Activated CD4-positive, alpha-beta memory T cell treated with anti-CD3 and anti-CD28 coated beads for 36 hours (primary cell): Measurements from ENCODE around the gene TRAF1. TPM values are rescaled to one million over a fixed set of nuclear protein-coding genes. Genes with fewer than 3 reads are reported as not detected.
A peak's percentile ranks its signal among the peaks of the same experiment; 100 is the strongest.

Experiments used
- CTCF ChIA-PET: fragments of 350-600 bp; sonication (Branson Sonifier 250); formaldehyde crosslinking; loops from one replicate; lab custom pipeline; 2021; ENCODE audit warnings: antibody characterized with exemption, inconsistent platforms; lab: Charles Lee
- POLR2A ChIA-PET: fragments of 350-600 bp; sonication (Branson Sonifier 250); formaldehyde crosslinking; loops from one replicate; lab custom pipeline; 2021; ENCODE audit warnings: antibody characterized with exemption; lab: Charles Lee
- DNase-seq: peaks from one replicate; pipeline ENCODE4 v3.0.0-alpha.2; 2020
- H3K27ac Mint-ChIP-seq: one replicate; pipeline ENCODE4 v1.8.0; 2021; ENCODE audit warnings: mixed read lengths
- H3K27me3 Mint-ChIP-seq: one replicate; pipeline ENCODE4 v1.8.0; 2021; ENCODE audit warnings: mixed read lengths
- H3K36me3 Mint-ChIP-seq: one replicate; pipeline ENCODE4 v1.8.0; 2021; ENCODE audit warnings: mixed read lengths
- H3K4me1 Mint-ChIP-seq: one replicate; pipeline ENCODE4 v1.8.0; 2021; ENCODE audit warnings: low read depth, mixed read lengths
- H3K4me3 Mint-ChIP-seq: one replicate; pipeline ENCODE4 v1.8.0; 2021; ENCODE audit warnings: mild to moderate bottlenecking, mixed read lengths
- H3K9me3 Mint-ChIP-seq: one replicate; pipeline ENCODE4 v1.8.0; 2021; ENCODE audit warnings: mixed read lengths
- intact Hi-C: fragments of 100-400 bp; cut with micrococcal nuclease; formaldehyde crosslinking; loops from one replicate; pipeline ENCODE4 v1.15.1; 2023
- total RNA-seq, 2 experiments: library from RNA; stranded (reverse); gene quantifications; one replicate each; pipeline ENCODE4 v1.2.3, GENCODE V29; 2021

TRAF1 gene
- total RNA-seq, 2 experiments from 2014 or later = 124 TPM

DNA sequence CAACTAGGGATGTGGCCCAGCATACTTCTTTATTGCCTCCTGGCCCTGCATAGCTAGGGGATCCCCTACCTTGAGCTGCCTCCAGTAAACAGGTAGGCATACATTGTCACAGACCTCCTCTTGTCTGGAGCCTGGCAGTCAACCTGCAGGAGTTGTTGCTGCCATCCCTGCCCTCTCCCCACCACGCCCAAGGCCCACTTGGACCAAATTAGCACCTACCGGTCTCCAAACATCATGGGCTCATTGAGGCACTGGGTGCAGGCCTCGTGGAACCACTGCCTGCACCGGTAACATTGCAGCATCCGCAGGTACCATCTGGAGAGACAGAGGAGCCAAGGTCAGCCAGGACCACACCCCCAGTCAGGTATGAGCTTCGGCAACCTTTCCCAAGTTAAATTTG, 59.9 kb downstream of the TRAF1 start:
- no peak for DNase-seq
- Mint-ChIP-seq H3K9me3 (no peaks in the 10 kb centered on the region), H3K27me3 (no peaks in the 10 kb centered on the region), H3K27ac (no peak overlapping the region), H3K36me3 (peaks cover 65% of the 10 kb centered on the region), H3K4me3 (no peak overlapping the region), H3K4me1 (peaks cover 27% of the 10 kb centered on the region)
- intact Hi-C loops = no loop called here
- ChIA-PET CTCF (interaction anchor here (1.0 to 1.1 kb wide), 2 partner anchors 31 to 57 kb away, joined by 3 read pairs; no protein-coding TSS in a partner anchor), POLR2A (interaction anchor here (0.9 to 1.4 kb wide), 3 partner anchors 10 to 35 kb away, joined by 3 read pairs; no protein-coding TSS in a partner anchor)

DNA sequence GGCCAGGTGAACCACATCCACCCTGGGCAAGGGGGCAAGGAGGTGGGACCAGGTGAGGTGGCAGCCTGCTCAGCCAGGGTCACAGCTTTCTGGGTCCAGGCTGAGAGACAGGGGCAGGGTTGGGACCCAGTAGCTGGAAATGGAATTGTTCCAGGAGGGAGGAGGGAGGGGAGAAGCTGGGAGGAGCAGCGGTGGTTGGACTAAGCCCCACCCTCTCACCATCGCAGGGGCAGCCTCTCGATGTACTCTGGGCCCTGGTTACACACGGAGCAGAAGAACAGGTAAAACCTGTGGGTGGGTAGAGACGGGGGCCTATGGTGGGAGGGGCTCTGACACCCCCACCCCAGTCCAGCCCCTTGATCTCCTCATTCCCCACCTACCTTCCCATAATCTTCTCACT, 60.8 kb downstream of the TRAF1 start:
- Mint-ChIP-seq H3K27me3 (no peaks in the 10 kb centered on the region), H3K27ac (no peak overlapping the region), H3K4me1 (peaks cover 20% of the 10 kb centered on the region), H3K9me3 (no peaks in the 10 kb centered on the region), H3K4me3 (no peak overlapping the region), H3K36me3 (peaks cover 66% of the 10 kb centered on the region)
- no peak for DNase-seq
- intact Hi-C loops = no loop called here
- POLR2A ChIA-PET = interaction anchor here (0.7 to 1.5 kb wide), 2 partner anchors 12 to 17 kb away, joined by 3 to 4 read pairs; no protein-coding TSS in a partner anchor
- CTCF ChIA-PET = interaction anchor here (0.5 kb wide), 1 partner anchor 20 kb away, joined by 3 read pairs; no protein-coding TSS in a partner anchor

DNA sequence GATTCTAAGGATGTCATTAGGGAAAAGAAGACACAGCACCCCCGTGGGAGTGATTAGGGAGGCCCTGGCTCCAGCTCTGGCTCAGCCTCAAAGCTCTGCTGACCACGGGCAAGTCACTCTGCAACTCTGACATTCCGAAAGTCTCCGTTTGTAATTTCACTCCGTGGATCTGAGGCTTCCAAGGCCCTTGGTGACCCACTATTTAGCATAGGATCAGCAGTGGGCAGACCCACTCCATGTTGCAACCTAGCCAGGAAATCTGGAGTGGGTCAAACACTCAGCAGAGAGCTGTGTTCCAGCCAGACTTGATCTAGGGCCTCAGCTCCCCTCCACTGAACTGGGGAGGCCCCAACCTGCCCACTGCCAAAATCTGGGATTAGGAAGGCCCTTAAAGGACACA, 61.4 kb downstream of the TRAF1 start:
- Mint-ChIP-seq H3K4me3 (no peak overlapping the region), H3K9me3 (no peaks in the 10 kb centered on the region), H3K27ac (no peak overlapping the region), H3K27me3 (no peaks in the 10 kb centered on the region), H3K4me1 (peaks cover 18% of the 10 kb centered on the region), H3K36me3 (peaks cover 70% of the 10 kb centered on the region)
- no peak for DNase-seq
- CTCF ChIA-PET = no interaction called here
- POLR2A ChIA-PET = interaction anchor here (0.6 to 1.5 kb wide), 2 partner anchors 12 to 15 kb away, joined by 3 read pairs; no protein-coding TSS in a partner anchor
- intact Hi-C loops = no loop called here

DNA sequence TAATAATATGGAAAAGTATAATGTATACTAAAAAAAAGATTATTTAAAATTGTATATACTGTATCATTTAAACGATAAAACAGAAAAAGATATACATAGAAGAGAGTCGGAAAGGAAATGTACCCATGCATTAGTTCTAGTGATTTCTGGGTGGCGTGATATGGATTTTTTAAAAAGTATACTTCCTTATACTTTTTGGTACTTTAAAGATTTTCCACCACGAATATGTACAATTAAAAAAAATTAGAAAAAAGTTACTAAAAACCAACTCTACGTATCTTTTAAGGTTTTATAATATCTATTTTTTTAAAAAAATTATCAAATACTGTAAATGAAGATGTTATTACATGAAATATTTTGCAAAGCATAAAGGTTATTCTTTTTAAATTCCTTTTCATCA, 61.9 kb downstream of the TRAF1 start:
- H3K9me3 Mint-ChIP-seq = no peaks in the 10 kb centered on the region
- H3K27me3 Mint-ChIP-seq = no peaks in the 10 kb centered on the region
- CTCF ChIA-PET = no interaction called here
- peaks cover 70% of the 10 kb centered on the region for H3K36me3 Mint-ChIP-seq
- POLR2A ChIA-PET = interaction anchor here (0.6 to 1.5 kb wide), 2 partner anchors 11 to 14 kb away, joined by 3 read pairs; no protein-coding TSS in a partner anchor
- H3K4me3 Mint-ChIP-seq = no peak overlapping the region
- H3K27ac Mint-ChIP-seq = no peak overlapping the region
- peaks cover 13% of the 10 kb centered on the region for H3K4me1 Mint-ChIP-seq
- no peak for DNase-seq
- intact Hi-C loops = no loop called here

DNA sequence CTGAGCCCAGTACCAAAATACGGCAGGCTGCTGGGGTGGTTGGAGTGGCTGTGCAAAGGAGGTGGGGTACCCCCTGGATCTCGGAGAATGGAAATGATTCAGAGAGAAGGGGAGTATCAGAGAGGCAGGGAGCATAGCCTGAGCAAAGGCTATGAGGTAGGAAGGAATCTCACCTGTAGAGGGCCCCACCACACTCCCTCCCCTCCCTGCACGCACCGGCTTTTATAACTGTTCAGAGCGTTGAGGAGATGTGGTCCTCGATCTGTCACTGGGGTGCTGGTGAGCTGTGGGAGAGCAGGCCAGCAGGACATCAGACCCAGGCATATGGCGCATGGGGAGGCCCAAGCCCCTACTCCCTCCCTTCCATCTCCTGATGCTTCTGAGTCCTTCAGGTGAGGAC, 62.8 kb downstream of the TRAF1 start:
- no peak for DNase-seq
- intact Hi-C loops = no loop called here
- peaks cover 68% of the 10 kb centered on the region for H3K36me3 Mint-ChIP-seq
- no peaks in the 10 kb centered on the region for H3K9me3 Mint-ChIP-seq
- H3K27ac Mint-ChIP-seq = no peak overlapping the region
- CTCF ChIA-PET = no interaction called here
- H3K27me3 Mint-ChIP-seq = no peaks in the 10 kb centered on the region
- no peak overlapping the region for H3K4me3 Mint-ChIP-seq
- peaks cover 6% of the 10 kb centered on the region for H3K4me1 Mint-ChIP-seq
- POLR2A ChIA-PET = interaction anchor here (1.0 kb wide), 1 partner anchor 12 kb away, joined by 3 read pairs; no protein-coding TSS in a partner anchor

DNA sequence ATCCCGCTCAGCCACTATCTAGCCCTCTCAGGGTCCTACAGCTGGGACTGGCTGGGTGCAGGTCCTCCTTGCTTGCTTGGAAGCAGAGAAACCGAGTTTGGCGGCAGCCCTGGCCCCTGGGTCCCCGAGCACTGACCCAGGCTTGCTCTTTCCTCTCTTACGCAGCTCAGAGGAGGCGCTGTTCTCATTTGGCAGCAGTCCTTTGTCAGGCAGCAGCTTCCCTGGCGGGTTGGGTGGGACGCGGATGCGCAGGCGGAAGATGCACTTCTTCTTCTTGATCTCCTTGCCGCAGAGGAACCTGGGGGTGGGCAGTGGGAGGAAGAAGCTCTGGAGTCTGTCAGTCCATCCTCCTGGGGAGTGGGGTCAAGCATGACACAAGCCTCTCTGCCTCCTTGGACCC, 64.1 kb downstream of the TRAF1 start:
- no peak overlapping the region for H3K4me3 Mint-ChIP-seq
- intact Hi-C loops = no loop called here
- no peak for DNase-seq
- H3K36me3 Mint-ChIP-seq = peaks cover 76% of the 10 kb centered on the region
- ChIA-PET CTCF (interaction anchor here (0.6 to 0.9 kb wide), 2 partner anchors 111 to 240 kb away, joined by 3 to 4 read pairs; no protein-coding TSS in a partner anchor), POLR2A (interaction anchor here (0.9 kb wide), 1 partner anchor 15 kb away, joined by 3 read pairs; no protein-coding TSS in a partner anchor)
- H3K27me3 Mint-ChIP-seq = no peaks in the 10 kb centered on the region
- H3K9me3 Mint-ChIP-seq = no peaks in the 10 kb centered on the region
- no peak overlapping the region for H3K27ac Mint-ChIP-seq
- no peaks in the 10 kb centered on the region for H3K4me1 Mint-ChIP-seq

DNA sequence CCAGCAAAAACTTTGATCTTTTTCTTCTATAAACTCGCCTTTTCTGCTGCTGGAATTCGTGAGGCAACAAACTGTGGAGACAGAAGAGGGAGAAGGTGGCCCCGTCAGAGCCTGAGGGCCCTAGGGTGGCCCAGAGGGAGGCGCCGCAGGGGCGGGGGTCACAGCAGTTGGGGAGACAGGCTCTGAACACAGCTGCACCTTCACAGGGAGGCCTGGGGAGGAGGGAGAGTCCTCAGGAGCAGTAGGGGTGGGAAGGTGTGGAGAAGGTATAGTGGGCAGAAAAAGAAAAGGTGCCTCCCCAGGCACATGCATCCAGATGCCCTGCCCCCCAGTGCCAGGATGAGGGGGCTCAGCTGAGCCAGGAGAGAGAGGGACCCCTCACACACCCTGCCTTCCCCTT, 64.7 kb downstream of the TRAF1 start:
- no peaks in the 10 kb centered on the region for H3K9me3 Mint-ChIP-seq
- ChIA-PET CTCF (no interaction called here), POLR2A (no interaction called here)
- intact Hi-C loops = no loop called here
- no peak for DNase-seq
- H3K4me1 Mint-ChIP-seq = no peaks in the 10 kb centered on the region
- H3K27me3 Mint-ChIP-seq = no peaks in the 10 kb centered on the region
- H3K4me3 Mint-ChIP-seq = no peak overlapping the region
- H3K36me3 Mint-ChIP-seq = peaks cover 77% of the 10 kb centered on the region
- H3K27ac Mint-ChIP-seq = no peak overlapping the region

DNA sequence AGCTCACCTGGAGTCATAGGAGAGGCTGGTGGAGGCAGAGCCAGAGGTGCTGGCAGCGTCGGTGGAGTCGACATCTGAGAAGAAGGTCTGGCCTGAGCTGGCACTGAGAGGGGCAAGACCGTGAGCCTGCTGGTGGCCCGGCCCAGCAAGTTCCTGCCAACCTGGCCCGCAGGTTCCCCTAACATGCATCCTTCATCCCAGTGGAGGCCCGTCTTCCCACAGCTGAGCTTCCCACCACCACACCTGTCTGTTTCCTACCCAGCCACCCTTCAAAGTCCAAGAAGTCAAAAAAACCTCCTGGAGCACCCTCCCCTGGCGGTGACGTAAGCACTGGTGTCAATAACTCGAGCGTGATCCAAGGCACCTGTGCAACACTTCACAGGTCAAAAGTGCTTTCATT, 66.5 kb downstream of the TRAF1 start:
- DNase-seq = peak; percentile 3
- Mint-ChIP-seq H3K27ac (peak overlapping the region; percentile 42), H3K4me3 (no peak overlapping the region), H3K36me3 (peaks cover 65% of the 10 kb centered on the region), H3K27me3 (no peaks in the 10 kb centered on the region), H3K4me1 (no peaks in the 10 kb centered on the region), H3K9me3 (no peaks in the 10 kb centered on the region)
- ChIA-PET POLR2A (no interaction called here), CTCF (interaction anchor here (0.6 to 1.3 kb wide), 2 partner anchors 14 to 66 kb away, joined by 3 to 4 read pairs; no protein-coding TSS in a partner anchor)
- intact Hi-C loops = no loop called here

DNA sequence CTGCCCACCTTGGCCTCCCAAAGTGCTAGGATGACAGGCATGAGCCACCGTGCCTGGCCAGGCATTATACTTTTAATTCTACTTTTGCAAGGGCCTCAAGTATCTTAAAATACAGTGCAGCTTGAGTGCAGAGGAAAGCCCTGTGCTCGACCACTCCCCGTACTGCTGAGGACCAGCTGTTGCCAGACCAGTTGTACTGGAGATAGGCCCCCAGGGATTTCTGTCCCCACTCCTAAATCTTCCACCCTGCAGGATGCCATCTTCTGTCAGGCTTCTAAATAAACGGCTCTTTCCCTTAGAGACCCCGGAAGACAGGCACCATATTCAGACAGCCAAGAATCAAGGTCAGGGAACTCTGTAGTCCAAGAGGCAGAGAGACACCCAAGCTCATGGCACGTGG, 67.2 kb downstream of the TRAF1 start:
- no peak for DNase-seq
- Mint-ChIP-seq H3K9me3 (no peaks in the 10 kb centered on the region), H3K27ac (no peak overlapping the region), H3K4me1 (no peaks in the 10 kb centered on the region), H3K27me3 (no peaks in the 10 kb centered on the region), H3K36me3 (peaks cover 70% of the 10 kb centered on the region), H3K4me3 (no peak overlapping the region)
- CTCF ChIA-PET = interaction anchor here (1.3 kb wide), 1 partner anchor 13 kb away, joined by 4 read pairs; no protein-coding TSS in a partner anchor
- intact Hi-C loops = no loop called here
- POLR2A ChIA-PET = no interaction called here

DNA sequence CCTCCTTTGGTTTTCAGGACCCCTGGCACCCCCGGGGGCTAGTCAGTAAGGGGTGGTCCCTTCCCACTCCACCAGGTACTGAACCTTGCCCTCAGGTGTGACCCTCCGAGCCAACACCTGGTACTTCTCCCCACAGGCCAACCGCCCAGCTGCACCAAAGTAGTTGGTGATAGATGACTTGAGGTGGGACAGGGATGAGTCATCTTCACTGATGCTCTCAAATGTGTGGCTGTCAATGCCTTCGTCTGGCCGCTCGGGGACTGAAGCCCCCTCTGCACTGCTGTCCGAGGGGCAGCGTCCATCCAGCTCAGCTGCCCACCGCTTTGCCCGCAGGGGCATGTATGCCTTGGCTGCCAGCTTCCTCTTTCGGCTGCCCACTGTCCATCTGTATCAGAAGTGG, 68.7 kb downstream of the TRAF1 start:
- no peaks in the 10 kb centered on the region for H3K4me1 Mint-ChIP-seq
- intact Hi-C loops = no loop called here
- no peaks in the 10 kb centered on the region for H3K27me3 Mint-ChIP-seq
- H3K4me3 Mint-ChIP-seq = no peak overlapping the region
- DNase-seq = peak; percentile 8
- POLR2A ChIA-PET = interaction anchor here (1.1 kb wide), 1 partner anchor 11 kb away, joined by 3 read pairs; no protein-coding TSS in a partner anchor
- peaks cover 66% of the 10 kb centered on the region for H3K36me3 Mint-ChIP-seq
- CTCF ChIA-PET = no interaction called here
- H3K27ac Mint-ChIP-seq = no peak overlapping the region
- no peaks in the 10 kb centered on the region for H3K9me3 Mint-ChIP-seq

DNA sequence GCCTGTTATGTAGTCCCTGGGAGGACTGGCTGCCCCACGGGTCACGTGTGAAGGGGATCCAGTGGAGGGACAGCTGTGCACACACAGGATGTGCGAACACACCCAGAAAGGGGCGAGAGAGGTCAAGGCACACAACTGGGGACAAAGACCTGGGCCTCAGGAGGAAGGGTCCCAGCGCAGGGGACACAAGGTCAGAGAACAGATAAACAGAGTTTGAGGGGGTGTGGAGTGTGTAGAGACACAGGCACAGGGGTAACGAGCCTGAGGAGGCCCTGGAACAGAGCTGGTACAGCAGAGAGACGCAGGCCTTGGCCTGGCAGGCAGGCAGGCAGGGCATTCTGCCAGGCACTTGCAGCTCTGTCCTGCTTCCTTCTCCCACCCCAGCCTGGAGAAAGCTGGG, 69.1 kb downstream of the TRAF1 start:
- CTCF ChIA-PET = interaction anchor here (1.2 kb wide), 1 partner anchor 11 kb away, joined by 4 read pairs; no protein-coding TSS in a partner anchor
- H3K27me3 Mint-ChIP-seq = no peaks in the 10 kb centered on the region
- H3K4me1 Mint-ChIP-seq = peaks cover 4% of the 10 kb centered on the region

DNA sequence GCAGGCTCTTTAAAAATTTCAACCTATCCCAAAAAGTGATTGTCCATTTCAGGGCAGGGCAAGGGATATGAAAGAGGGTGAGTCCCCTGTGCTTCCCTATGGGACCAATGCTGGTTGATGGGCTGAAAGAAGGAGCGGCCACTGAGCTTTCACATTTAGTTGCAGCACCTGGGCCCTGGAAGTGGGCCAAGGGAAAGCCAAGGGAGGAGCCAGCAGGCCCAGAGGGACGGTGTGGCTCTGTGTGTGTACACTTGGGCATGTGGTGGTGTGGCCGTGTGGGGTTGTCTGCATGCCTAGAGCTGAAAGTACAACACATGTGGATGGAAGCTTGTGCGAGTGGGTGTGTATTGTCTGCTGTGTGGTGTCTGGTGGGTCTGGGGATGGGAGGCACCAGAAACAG, 69.9 kb downstream of the TRAF1 start:
- CTCF ChIA-PET = interaction anchor here (1.2 to 1.6 kb wide), 2 partner anchors 10 to 80 kb away, joined by 4 to 6 read pairs; no protein-coding TSS in a partner anchor

More for the DNA sequence above, 69.1 kb downstream of the TRAF1 start:
- Mint-ChIP-seq H3K27ac (no peak overlapping the region), H3K4me3 (no peak overlapping the region), H3K36me3 (peaks cover 65% of the 10 kb centered on the region), H3K9me3 (no peaks in the 10 kb centered on the region)
- POLR2A ChIA-PET = interaction anchor here (1.1 kb wide), 2 partner anchors 11 to 12 kb away, joined by 3 read pairs; no protein-coding TSS in a partner anchor
- DNase-seq = no peak
- intact Hi-C loops = no loop called here

More for the DNA sequence above, 69.9 kb downstream of the TRAF1 start:
- intact Hi-C loops = no loop called here
- H3K27me3 Mint-ChIP-seq = no peaks in the 10 kb centered on the region
- H3K4me1 Mint-ChIP-seq = peaks cover 4% of the 10 kb centered on the region
- peak overlapping the region; percentile 23 for H3K27ac Mint-ChIP-seq
- peaks cover 59% of the 10 kb centered on the region for H3K36me3 Mint-ChIP-seq
- POLR2A ChIA-PET = interaction anchor here (0.6 to 1.5 kb wide), 5 partner anchors 10 to 69 kb away, joined by 3 to 4 read pairs (median 3); no protein-coding TSS in a partner anchor
- H3K9me3 Mint-ChIP-seq = no peaks in the 10 kb centered on the region
- H3K4me3 Mint-ChIP-seq = no peak overlapping the region
- peak; percentile 1 for DNase-seq
